Endothelial cell of umbilical vein (primary cell): ENCODE results near the gene MANBA. TPM values are rescaled to one million over a fixed set of nuclear protein-coding genes. Genes with fewer than 3 reads are reported as not detected.
A peak's percentile ranks its signal among the peaks of the same experiment; 100 is the strongest.

Experiments
- BruUV-seq: library from RNA; stranded (reverse); fragments of 400-500 nt; replicated peaks from 2 replicates; lab custom pipeline; 2021; lab: Mats Ljungman, UMichigan
- CTCF ChIA-PET: fragments of 300-600, 350-600 bp; sonication (Branson Sonifier 250); formaldehyde crosslinking; loops from one replicate; lab custom pipeline; 2021; ENCODE audit warnings: antibody characterized with exemption, inconsistent platforms; lab: Charles Lee
- POLR2A ChIA-PET: fragments of 300-600, 350-600 bp; sonication (Branson Sonifier 250); formaldehyde crosslinking; loops from one replicate; lab custom pipeline; 2021; ENCODE audit warnings: antibody characterized with exemption, inconsistent platforms; lab: Charles Lee
- DNase-seq: peaks from one replicate; pipeline ENCODE4 v3.0.0-alpha.2; 2011; ENCODE audit warnings: low read depth, low spot score
- FAIRE-seq: peaks from 2 replicates; lab custom pipeline; 2011; peaks lifted over from hg19 to GRCh38; lab: Jason Lieb, UNC
- H2AFZ ChIP-seq: 2 replicates; pipeline ENCODE4 v1.6.0; 2012; ENCODE audit warnings: low read depth, low read length, control low read depth, inconsistent platforms
- H3K27ac ChIP-seq: 2 replicates; pipeline ENCODE4 v1.5.1; 2011; ENCODE audit warnings: low read depth, mild to moderate bottlenecking, control low read depth, low read length, moderate library complexity; ENCODE audit not compliant: insufficient read depth
- H3K27me3 ChIP-seq, 2 experiments: 2 replicates each; pipeline versions ENCODE4 v1.6.0 to v1.6.1; 2011; ENCODE audit warnings: low read length in 2 of 2, mixed read lengths in 1 of 2; ENCODE audit not compliant: control insufficient read depth in 2 of 2, insufficient read depth in 2 of 2
- H3K36me3 ChIP-seq, 2 experiments: 2 replicates in 1 of 2; 3 replicates in 1 of 2; pipeline ENCODE4 v1.5.1; 2011; ENCODE audit warnings: low read length in 2 of 2, mild to moderate bottlenecking in 1 of 2, moderate library complexity in 1 of 2; ENCODE audit not compliant: control insufficient read depth in 2 of 2, insufficient read depth in 2 of 2; ENCODE audit errors: extremely low read depth in 1 of 2
- H3K4me1 ChIP-seq: 3 replicates; pipeline ENCODE4 v1.5.1; 2011; ENCODE audit warnings: mild to moderate bottlenecking, low read length; ENCODE audit not compliant: control insufficient read depth, insufficient read depth; ENCODE audit errors: extremely low read depth
- H3K4me2 ChIP-seq: 2 replicates; pipeline ENCODE4 v1.6.1; 2011; ENCODE audit warnings: low read length, control low read depth, mixed read lengths; ENCODE audit not compliant: insufficient read depth
- H3K4me3 ChIP-seq, 3 experiments: fragments of 200-600 bp in 1 of 3; sonication (generic), shearing (Covaris generic) in 1 of 3; replicated peaks in 1 of 3; 2 replicates each; pipeline ENCODE4 v1.5.1; 2011 to 2016; ENCODE audit warnings: control low read depth in 3 of 3, low read length in 3 of 3, mild to moderate bottlenecking in 2 of 3, inconsistent platforms in 1 of 3, low read depth in 1 of 3, moderate library complexity in 1 of 3; ENCODE audit not compliant: insufficient read depth in 1 of 3
- H3K79me2 ChIP-seq: 2 replicates; pipeline ENCODE4 v1.6.0; 2012; ENCODE audit warnings: low read length, inconsistent platforms; ENCODE audit not compliant: control insufficient read depth, insufficient read depth
- H3K9ac ChIP-seq: replicated peaks from 2 replicates; pipeline ENCODE3; 2011; ENCODE audit warnings: low read length, control low read depth; ENCODE audit not compliant: insufficient read depth; ENCODE audit errors: extremely low read depth
- H3K9me1 ChIP-seq: replicated peaks from 3 replicates; pipeline ENCODE4 v1.6.0; 2011; ENCODE audit warnings: mild to moderate bottlenecking, low read length; ENCODE audit not compliant: control insufficient read depth, insufficient read depth; ENCODE audit errors: extremely low read depth
- H3K9me3 ChIP-seq: replicated peaks from 2 replicates; pipeline ENCODE4 v1.5.1; 2012; ENCODE audit warnings: low read length, inconsistent platforms; ENCODE audit not compliant: control insufficient read depth, insufficient read depth
- H4K20me1 ChIP-seq: replicated peaks from 2 replicates; pipeline ENCODE3; 2011; ENCODE audit warnings: mild to moderate bottlenecking, low read length; ENCODE audit not compliant: control insufficient read depth, insufficient read depth; ENCODE audit errors: extremely low read depth
- POLR2AphosphoS5 ChIP-seq: IDR thresholded peaks from 2 replicates; pipeline ENCODE4 v1.6.1; 2012; ENCODE audit warnings: low read depth, mild to moderate bottlenecking, control low read depth, low read length, moderate library complexity; ENCODE audit not compliant: insufficient read depth
- dilution Hi-C: fragments of 300-500 bp; cut with MboI; formaldehyde crosslinking; loops from one replicate; pipeline ENCODE4 v1.15.0; 2019; ENCODE audit warnings: low sequenced_read_pairs; ENCODE audit not compliant: extremely low pct_ligation_motif_present
- intact Hi-C: fragments of 100-400 bp; cut with micrococcal nuclease; formaldehyde crosslinking; loops from one replicate; pipeline ENCODE4 v1.10.0; 2022
- polyA plus RNA-seq, 4 experiments: library from polyadenylated mRNA; depleted of rRNA in 3 of 4; stranded (reverse) in 3 of 4; unstranded in 1 of 4; fragments of >200 nt; gene quantifications; 2 replicates each; pipeline versions ENCODE4 v1.2.1 to v1.2.3, GENCODE V29; 2011 to 2012; ENCODE audit warnings: missing spikeins in 1 of 4
- total RNA-seq: library from RNA; stranded (reverse); gene quantifications from 2 replicates; pipeline ENCODE4 v1.2.3, GENCODE V29; 2021
- TF ChIP-seq, protein P1 (sequence below), 2 donors: IDR thresholded peaks; 1 replicate in 1 of 2; 2 replicates in 1 of 2; pipeline ENCODE4 v1.5.1; 2011; ENCODE audit warnings: low read length in 2 of 2, mild to moderate bottlenecking in 2 of 2, moderate library complexity in 2 of 2, control low read depth in 1 of 2, inconsistent platforms in 1 of 2, low read depth in 1 of 2; ENCODE audit not compliant: insufficient read depth in 1 of 2; ENCODE audit errors: extremely low read depth in 1 of 2

The MANBA gene
- total and polyA plus RNA-seq, 2 donors (not counting 3 experiments of a cell fraction or from before 2014, with no cell fraction given) = 5.6 to 7.7 TPM

- H4K20me1 ChIP-seq = no peaks in the 10 kb centered on the region
- dilution Hi-C loops (no loop called here), intact Hi-C loops (loop anchor here (5.0 to 10.0 kb wide), 2 partner anchors 244 to 279 kb away; partner anchors contain the start of genes CISD2 and SLC39A8)
- no peak overlapping the region for H3K4me2 ChIP-seq
- CTCF ChIA-PET = interaction anchor here (0.6 to 2.4 kb wide), 10 partner anchors 9 to 476 kb away, joined by 3 to 9 read pairs (median 4); partner anchors contain the start of genes BDH2 and UBE2D3
- no peaks in the 10 kb centered on the region for H3K79me2 ChIP-seq
- FAIRE-seq = no peak
- H3K9ac ChIP-seq = no peak overlapping the region
- no peak overlapping the region for H3K4me3 ChIP-seq
- no peak for TF ChIP-seq POLR2AphosphoS5
- TF ChIP-seq, protein P1, sequence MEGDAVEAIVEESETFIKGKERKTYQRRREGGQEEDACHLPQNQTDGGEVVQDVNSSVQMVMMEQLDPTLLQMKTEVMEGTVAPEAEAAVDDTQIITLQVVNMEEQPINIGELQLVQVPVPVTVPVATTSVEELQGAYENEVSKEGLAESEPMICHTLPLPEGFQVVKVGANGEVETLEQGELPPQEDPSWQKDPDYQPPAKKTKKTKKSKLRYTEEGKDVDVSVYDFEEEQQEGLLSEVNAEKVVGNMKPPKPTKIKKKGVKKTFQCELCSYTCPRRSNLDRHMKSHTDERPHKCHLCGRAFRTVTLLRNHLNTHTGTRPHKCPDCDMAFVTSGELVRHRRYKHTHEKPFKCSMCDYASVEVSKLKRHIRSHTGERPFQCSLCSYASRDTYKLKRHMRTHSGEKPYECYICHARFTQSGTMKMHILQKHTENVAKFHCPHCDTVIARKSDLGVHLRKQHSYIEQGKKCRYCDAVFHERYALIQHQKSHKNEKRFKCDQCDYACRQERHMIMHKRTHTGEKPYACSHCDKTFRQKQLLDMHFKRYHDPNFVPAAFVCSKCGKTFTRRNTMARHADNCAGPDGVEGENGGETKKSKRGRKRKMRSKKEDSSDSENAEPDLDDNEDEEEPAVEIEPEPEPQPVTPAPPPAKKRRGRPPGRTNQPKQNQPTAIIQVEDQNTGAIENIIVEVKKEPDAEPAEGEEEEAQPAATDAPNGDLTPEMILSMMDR (IDR thresholded peaks at IDR 0.05; ENCODE audit: extremely low read depth in 1 of 2, insufficient read depth in 1 of 2, low read depth in 1 of 2, low read length in 2 of 2) = peak; percentile 9 to 18
- no peak overlapping the region for H3K27ac ChIP-seq
- no TSS peak for BruUV-seq
- H3K4me1 ChIP-seq = peaks cover 18% of the 10 kb centered on the region
- H3K9me3 ChIP-seq = no peaks in the 10 kb centered on the region
- peak; percentile 30 for DNase-seq
- no peaks in the 10 kb centered on the region for H3K27me3 ChIP-seq
- H3K36me3 ChIP-seq = no peaks in the 10 kb centered on the region
- peak overlapping the region; percentile 9 for H2AFZ ChIP-seq
- no peaks in the 10 kb centered on the region for H3K9me1 ChIP-seq
- POLR2A ChIA-PET = no interaction called here
Observed at GRCh38 chr4:102623622-102624021, 137.1 kb downstream of the MANBA start.
